Activated naive CD4-positive, alpha-beta T cell treated with anti-CD3 and anti-CD28 coated beads, Interleukin-2, amount 50 U/mL, for 72 hours (primary cell): ENCODE data around the gene ASB18. TPM values are rescaled to one million over a fixed set of nuclear protein-coding genes. Genes with fewer than 3 reads are reported as not detected.
"Not testable (repeated sequence)": the region's sequence is repeated elsewhere in the genome, so short reads cannot be mapped to it uniquely, and the experiment has no call there.

ENCODE experiments used
- ATAC-seq, 2 donors: fragments of 150-1000 bp; cut with Tn5 transposase; 2 replicates each; pipeline ENCODE4 v1.10.0; 2021; ENCODE audit warnings: mild to moderate bottlenecking in 2 of 2, moderate library complexity in 2 of 2
- DNase-seq, 2 donors: peaks; one replicate each; pipeline ENCODE4 v3.0.0; 2021 to 2022; ENCODE audit warnings: low spot score in 2 of 2
- H3K27ac Mint-ChIP-seq, 2 donors: one replicate each; pipeline ENCODE4 v1.8.0; 2022; ENCODE audit warnings: mild to moderate bottlenecking in 2 of 2, mixed read lengths in 2 of 2
- H3K36me3 Mint-ChIP-seq, 2 donors: one replicate each; pipeline ENCODE4 v1.8.0; 2022; ENCODE audit warnings: mixed read lengths in 2 of 2
- H3K9me3 Mint-ChIP-seq, 2 donors: one replicate each; pipeline ENCODE4 v1.8.0; 2022; ENCODE audit warnings: mixed read lengths in 2 of 2
- total RNA-seq, 2 donors: library from RNA; stranded (reverse); gene quantifications; one replicate each; pipeline ENCODE4 v1.2.3, GENCODE V29; 2022

The ASB18 gene
- total RNA-seq, 2 donors from 2014 or later, result not detected

DNA sequence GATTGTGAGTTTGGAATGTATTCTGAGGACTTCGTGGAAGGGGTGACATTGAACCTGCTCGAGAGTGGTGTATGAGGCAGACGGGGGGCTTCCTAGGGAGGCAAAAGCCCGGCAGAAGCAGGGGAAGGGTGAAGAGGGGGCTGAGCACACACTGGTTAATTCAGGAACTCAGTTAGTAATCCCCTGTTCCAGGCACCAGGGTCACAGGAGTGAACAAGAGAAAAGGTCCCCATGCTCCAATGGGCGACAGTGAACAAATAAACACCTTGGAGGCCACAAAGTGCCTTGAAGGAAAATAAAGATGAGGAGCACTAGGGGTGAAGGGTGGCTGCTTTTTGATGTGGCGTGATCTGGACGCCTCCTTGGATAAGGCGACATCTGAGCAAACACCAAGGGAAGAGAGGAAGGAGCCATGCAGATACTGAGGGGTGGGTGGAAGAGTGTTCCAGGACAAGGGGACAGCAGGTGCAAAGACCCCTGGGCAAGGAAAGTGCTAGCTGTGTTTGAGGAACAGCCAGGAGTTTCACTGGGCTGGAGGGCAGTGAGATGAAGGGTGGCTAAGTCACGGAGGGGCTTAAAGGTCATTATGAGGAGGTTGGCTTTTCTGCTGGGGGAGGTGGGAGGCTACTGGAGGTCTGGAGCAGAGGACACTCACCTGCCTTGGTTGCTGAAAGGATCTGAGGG is 26.7 kb upstream of the ASB18 start:
- H3K9me3 Mint-ChIP-seq, result no peaks in the 10 kb centered on the region
- ATAC-seq (no peak), DNase-seq (no peak)
- no peaks in the 10 kb centered on the region for H3K36me3 Mint-ChIP-seq
- H3K27ac Mint-ChIP-seq, result no peak overlapping the region

DNA sequence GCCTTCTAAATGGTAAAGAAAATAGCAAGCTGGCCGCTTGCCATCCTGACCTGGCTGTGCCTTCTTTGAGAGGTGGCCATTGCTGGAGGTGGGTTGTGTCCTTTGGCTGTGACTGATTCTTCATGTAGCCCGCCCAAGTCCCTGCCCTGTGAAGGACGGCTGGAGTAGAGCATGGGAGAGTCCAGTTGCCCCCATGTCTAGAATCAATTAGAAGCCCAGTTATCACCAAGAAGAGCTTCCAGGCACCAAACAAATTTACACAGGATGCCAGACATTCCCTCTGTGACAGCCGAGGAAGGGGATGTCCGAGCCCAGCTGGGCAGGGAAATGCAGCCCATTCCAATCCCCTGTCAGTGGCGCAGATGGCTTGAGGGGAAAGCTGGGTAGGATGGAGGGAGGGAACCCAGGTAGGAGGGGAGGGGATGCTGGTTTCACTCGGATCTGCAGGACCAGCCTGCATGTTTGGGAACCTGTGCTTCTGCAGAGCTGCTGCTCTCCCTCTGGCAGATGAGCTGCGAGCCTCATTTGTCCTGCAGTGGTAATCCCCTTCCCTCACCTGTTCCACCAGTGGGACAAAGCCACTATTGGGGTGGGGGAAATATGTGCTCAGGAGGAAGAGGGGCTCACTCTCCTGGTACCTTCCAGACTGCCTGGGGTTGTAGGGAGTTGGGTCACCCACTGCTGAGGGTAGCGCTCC is 25.7 kb upstream of the ASB18 start:
- no peak overlapping the region for H3K27ac Mint-ChIP-seq
- ATAC-seq, result no peak

DNA sequence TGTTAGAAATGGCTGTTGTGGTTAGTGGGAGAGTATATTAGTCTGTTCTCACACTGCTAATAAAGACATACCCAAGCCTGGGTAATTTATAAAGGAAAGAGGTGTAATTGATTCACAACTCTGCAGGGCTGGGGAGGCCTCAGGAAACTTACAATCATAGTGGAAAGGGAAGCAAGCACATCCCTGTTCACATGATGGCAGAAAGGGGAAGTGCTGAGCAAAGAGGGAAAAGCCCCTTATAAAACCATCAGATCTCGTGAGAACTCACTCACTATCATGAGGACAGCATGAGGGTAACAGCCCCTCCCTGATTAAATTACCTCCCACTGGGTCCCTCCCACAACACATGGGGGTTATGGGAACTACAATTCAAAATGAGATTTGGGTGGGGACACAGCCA is 24.2 kb upstream of the ASB18 start:
- DNase-seq, H3K9me3 Mint-ChIP-seq, ATAC-seq, H3K36me3 Mint-ChIP-seq, H3K27ac Mint-ChIP-seq: not testable (repeated sequence)

More for the DNA sequence above, 25.7 kb upstream of the ASB18 start:
- no peaks in the 10 kb centered on the region for H3K9me3 Mint-ChIP-seq
- no peaks in the 10 kb centered on the region for H3K36me3 Mint-ChIP-seq
- no peak for DNase-seq

DNA sequence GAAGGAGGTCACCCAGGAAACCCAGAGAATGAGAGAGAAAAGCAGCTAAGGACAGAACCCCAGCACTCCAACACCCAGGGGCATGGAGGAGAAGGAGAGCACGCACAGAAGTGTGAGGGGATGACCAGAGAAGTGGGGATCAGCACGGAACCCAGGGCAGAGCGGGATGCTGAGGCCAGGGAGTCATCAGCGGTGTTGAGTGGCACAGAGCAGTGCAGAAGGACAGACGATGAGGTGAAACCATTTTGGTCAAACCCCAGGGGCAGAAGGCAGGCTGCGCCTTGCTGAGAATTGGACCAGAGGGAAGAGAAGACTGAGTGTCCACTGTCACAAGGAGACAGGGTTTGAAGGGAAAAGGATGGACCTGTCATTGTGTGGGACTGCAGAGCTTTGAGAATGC is 23.4 kb upstream of the ASB18 start:
- ATAC-seq (no peak), DNase-seq (no peak)
- Mint-ChIP-seq H3K9me3 (no peaks in the 10 kb centered on the region), H3K36me3 (no peaks in the 10 kb centered on the region), H3K27ac (peak overlapping the region in 1 of 2 donors; percentile 6)

DNA sequence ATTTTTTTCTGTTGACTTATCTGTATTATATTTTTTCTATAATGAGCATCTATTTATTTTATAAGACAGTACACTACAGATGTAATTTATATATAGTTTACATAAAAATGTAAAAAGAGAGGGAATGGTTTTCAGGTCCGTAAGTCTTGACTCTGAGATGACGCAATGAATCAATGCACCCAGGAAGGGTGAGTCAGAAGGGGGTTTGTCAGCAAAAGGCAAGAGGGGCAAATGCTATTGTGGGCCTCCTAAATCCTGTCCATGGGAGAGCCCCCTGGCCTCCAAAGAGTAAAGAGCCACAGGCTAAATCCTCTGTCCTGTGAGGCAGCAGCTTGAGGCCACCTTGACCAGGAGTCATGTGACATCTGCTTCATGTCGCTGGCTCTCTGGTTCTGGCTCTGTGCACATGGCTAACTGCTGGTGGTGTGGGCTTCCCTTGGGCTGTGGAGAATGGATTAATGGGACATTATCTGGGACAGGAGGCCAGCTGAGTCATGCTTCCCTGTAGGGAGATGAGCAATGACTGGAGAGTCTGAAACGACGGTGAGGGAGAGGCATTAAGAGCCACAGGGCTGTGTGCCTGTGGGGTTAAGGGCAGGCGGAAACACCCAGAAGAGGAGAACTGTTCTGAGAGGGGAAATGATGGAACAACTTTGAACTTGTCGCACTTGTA is 22.8 kb upstream of the ASB18 start:
- no peak for DNase-seq
- H3K36me3 Mint-ChIP-seq, result no peaks in the 10 kb centered on the region
- H3K9me3 Mint-ChIP-seq, result no peaks in the 10 kb centered on the region
- no peak overlapping the region for H3K27ac Mint-ChIP-seq
- no peak for ATAC-seq

DNA sequence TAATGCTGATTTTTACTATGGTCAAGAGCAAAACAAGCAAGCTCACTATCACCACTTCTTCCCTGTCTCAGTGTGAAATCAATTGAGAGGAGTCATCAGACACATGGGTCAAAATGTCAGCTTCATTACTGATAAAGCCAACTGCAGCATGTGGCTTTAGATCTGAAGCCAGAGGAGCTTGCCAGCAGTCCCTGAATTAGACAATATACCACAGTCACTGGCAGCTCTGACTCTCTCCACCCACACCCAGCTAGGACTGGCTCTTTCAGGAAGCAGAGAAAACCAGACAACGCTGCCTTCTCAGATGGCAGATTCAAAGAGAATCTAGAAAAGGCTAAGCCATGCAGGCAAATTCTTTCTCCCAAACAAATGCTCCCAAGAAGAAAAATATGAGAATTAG is 20.0 kb upstream of the ASB18 start:
- Mint-ChIP-seq H3K9me3 (no peaks in the 10 kb centered on the region), H3K36me3 (no peaks in the 10 kb centered on the region), H3K27ac (no peak overlapping the region)
- ATAC-seq (no peak), DNase-seq (no peak)

DNA sequence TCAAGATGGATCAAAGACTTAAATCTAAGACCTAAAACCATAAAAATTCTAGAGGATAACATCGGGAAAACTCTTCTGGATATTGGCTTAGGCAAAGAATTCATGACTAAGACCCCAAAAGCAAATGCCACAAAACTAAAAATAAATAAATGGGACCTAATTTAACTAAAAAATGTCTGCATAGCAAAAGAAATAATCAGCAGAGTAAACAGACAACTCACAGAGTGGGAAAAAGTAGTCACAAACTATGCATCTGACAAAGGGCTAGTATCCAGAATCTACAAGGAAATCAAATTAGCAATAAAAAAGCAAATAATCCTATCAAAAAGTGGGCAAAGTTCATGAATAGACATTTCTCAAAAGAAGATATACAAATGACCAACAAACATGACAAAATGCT is 18.2 kb upstream of the ASB18 start:
- no peak for ATAC-seq
- DNase-seq, result no peak
- no peaks in the 10 kb centered on the region for H3K9me3 Mint-ChIP-seq
- no peak overlapping the region for H3K27ac Mint-ChIP-seq
- H3K36me3 Mint-ChIP-seq, result no peaks in the 10 kb centered on the region

- H3K9me3 Mint-ChIP-seq, result no peaks in the 10 kb centered on the region
- ATAC-seq, result no peak
- H3K27ac Mint-ChIP-seq, result no peak overlapping the region
- DNase-seq, result no peak
- H3K36me3 Mint-ChIP-seq, result no peaks in the 10 kb centered on the region
Observed at GRCh38 chr2:236281423-236281822, 17.2 kb upstream of the ASB18 start.

DNA sequence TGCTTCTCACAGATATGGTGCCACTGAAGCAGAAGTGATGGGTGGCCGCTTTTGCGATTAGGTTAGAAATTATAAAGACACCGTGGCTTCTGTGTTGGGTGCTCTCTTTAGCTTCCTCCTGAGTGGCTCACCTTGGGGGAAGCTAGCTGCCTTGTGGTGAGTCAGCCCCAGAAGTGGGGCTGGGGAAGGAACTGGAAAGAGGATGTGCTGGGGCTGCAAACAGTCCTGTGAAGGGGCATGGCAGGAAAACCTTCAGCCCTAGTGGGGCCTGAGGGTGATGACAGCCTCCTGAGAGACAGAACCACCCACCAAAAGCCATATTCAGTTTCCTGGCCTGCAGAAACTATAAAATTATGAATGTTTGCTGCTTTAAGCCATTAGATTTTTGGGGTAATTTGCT is 8.9 kb upstream of the ASB18 start:
- Mint-ChIP-seq H3K27ac (no peak overlapping the region), H3K9me3 (peaks cover 5 to 8% of the 10 kb centered on the region in 2 donors), H3K36me3 (peaks cover 0 to 5% of the 10 kb centered on the region in 2 donors)
- DNase-seq (no peak), ATAC-seq (no peak)

DNA sequence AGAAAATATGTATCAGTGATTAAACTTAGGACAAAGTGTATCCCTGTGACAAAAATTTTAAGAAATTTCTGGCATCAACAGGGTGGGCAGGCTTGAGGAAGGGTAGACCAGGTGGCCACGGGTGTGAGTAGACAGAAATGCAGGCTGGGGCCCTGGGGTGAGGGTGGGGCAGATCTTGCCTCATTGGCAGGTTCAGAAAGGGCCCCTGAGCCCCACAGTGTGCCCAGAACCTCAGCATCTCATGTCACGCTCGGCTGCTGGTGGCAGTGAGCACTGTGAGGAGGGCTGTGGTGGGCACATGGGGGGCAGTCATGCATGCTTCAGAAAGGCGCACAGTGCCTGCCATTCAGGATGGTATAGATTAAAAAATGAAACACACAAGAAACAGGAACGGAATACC is 7.6 kb upstream of the ASB18 start:
- H3K9me3 Mint-ChIP-seq, result peaks cover 5 to 8% of the 10 kb centered on the region in 2 donors
- ATAC-seq, result no peak

DNA sequence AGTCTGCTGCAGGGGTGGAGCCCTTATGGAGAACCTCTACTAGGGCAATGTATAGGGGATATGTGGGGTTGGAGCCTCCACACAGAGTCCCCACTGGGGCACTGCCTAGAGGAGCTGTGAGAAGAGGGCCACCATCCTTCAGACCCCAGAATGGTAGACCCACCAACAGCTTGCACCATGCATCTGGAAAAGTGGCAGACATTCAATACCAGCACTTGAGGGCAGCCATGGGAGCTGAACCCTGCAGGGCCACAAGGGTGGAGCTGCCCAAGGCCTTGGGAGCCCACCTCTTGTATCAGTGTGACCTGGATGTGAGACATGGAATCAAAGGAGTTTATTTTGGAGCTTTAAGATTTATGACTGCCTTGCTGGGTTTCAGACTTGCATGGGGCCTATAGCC is 5.7 kb upstream of the ASB18 start:
- not testable (repeated sequence) for H3K36me3 Mint-ChIP-seq, ATAC-seq

More for the DNA sequence above, 7.6 kb upstream of the ASB18 start:
- no peak overlapping the region for H3K27ac Mint-ChIP-seq
- peaks cover 0 to 5% of the 10 kb centered on the region in 2 donors for H3K36me3 Mint-ChIP-seq
- no peak for DNase-seq

GRCh38 chr2:236265675-236266074 is 1.5 kb upstream of the ASB18 start:
- no peak overlapping the region for H3K27ac Mint-ChIP-seq
- H3K9me3 Mint-ChIP-seq, result peaks cover 11 to 18% of the 10 kb centered on the region in 2 donors
- no peak for ATAC-seq
- peaks cover 13 to 16% of the 10 kb centered on the region in 2 donors for H3K36me3 Mint-ChIP-seq
- no peak for DNase-seq

More for the DNA sequence above, 5.7 kb upstream of the ASB18 start:
- H3K9me3 Mint-ChIP-seq, H3K27ac Mint-ChIP-seq, DNase-seq: not testable (repeated sequence)

GRCh38 chr2:236262238-236262637 is 2.0 kb downstream of the ASB18 start:
- peaks cover 11 to 13% of the 10 kb centered on the region in 2 donors for H3K36me3 Mint-ChIP-seq
- no peak overlapping the region for H3K27ac Mint-ChIP-seq
- no peak for ATAC-seq
- no peak for DNase-seq
- peaks cover 7 to 12% of the 10 kb centered on the region in 2 donors for H3K9me3 Mint-ChIP-seq

DNA sequence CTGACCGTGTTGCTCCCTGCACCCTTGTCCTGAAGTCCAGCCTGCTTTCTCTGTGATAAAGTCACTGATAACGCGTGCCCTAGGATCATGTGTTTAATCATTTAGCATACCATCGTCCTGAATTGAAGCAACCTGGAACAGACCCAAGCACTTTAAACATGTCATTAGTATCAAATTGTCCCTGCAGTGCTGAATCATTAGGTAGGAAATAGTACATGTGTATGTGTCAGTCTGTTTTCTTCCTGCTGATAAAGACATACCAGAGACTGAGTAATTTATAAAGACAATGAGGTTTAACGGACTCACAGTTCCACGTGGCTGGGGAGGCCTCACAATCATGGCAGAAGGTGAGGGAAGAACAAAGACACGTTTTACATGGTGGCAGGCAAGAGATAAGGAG is 2.8 kb downstream of the ASB18 start:
- DNase-seq (no peak), ATAC-seq (no peak)
- Mint-ChIP-seq H3K27ac (no peak overlapping the region), H3K36me3 (peaks cover 11 to 13% of the 10 kb centered on the region in 2 donors), H3K9me3 (peaks cover 7 to 12% of the 10 kb centered on the region in 2 donors)

DNA sequence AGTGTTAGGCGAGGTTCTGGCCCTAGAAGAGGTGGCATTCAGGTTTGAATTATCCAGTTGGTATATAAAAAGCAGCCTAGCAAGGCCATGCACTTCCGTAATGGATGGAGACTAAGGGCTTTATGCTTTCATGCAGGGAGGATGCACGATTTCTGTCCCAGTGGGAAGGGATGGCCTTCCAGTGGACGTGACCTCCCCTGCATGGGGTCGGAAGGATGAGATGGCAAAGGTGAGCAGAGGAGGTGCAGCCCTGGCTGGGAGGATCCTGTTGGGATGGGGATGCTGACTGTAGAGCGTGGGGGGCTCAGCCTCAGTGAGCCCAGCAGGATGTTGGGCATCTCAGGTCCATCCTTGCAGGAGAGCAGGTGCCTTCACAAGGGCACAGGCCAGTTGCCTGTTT is 4.8 kb downstream of the ASB18 start:
- DNase-seq (no peak), ATAC-seq (no peak)
- H3K36me3 Mint-ChIP-seq, result peaks cover 11 to 13% of the 10 kb centered on the region in 2 donors
- H3K9me3 Mint-ChIP-seq, result peaks cover 7 to 12% of the 10 kb centered on the region in 2 donors
- no peak overlapping the region for H3K27ac Mint-ChIP-seq

DNA sequence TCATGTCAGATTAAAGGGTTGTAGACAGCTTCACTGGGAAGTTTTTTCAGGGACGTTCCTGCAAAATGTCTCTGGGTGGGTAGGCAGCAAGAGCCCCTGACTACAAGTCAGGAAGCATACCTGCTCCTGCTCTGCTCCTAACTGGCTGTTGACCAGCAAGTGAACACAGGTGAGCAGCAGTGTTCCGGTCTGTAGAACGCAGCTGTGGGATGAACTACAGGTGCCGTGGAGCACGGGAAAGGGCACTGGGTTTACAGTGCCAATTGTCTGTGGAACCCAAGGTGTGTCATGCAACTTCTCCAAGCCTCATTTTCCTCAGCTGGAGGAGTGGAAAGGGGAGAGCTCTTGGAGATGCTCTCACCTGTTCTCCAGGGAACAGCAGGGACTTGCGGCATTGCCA is 6.6 kb downstream of the ASB18 start:
- ATAC-seq, result no peak
- Mint-ChIP-seq H3K36me3 (peaks cover 11 to 13% of the 10 kb centered on the region in 2 donors), H3K9me3 (peaks cover 7 to 12% of the 10 kb centered on the region in 2 donors), H3K27ac (no peak overlapping the region)
- no peak for DNase-seq

- Mint-ChIP-seq H3K36me3 (peaks cover 11% of the 10 kb centered on the region in 2 donors), H3K9me3 (peaks cover 7 to 12% of the 10 kb centered on the region in 2 donors), H3K27ac (no peak overlapping the region)
- DNase-seq (no peak), ATAC-seq (no peak)
Observed at GRCh38 chr2:236257136-236257535, 7.1 kb downstream of the ASB18 start.
